Measurements from ENCODE around the gene NR1H3. TPM values are rescaled to one million over a fixed set of nuclear protein-coding genes. Genes with fewer than 3 reads are reported as not detected.

The NR1H3 gene
- polyA plus RNA-seq, 1 experiment = 21.9 TPM

DNA sequence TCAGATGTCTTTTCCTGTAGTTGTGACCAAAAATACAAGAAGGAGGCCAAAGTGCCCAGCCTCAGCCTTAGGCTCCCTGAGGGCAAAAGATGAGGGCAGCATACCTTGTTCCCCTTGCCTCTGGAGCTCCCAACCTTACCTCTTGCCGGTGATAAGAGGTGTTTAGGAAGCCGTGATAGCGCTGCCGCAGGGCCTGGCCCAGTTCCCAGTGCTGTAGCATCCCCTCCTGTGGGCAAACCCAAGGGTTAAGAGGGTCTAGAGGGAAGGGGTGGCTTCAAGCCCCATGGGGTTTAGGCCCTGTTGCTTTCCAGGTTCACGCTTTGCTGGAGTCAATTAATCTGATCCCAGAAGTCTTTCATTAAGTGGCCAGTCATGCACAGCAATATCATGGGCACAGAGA, 10.3 kb upstream of the NR1H3 start:
- H3K27me3 ChIP-seq (ENCODE audit: control insufficient read depth, insufficient read depth, low read length) = no peaks in the 10 kb centered on the region
- no peak for DNase-seq (ENCODE audit: low read depth, low spot score)
- H3K9me3 ChIP-seq (ENCODE audit: control insufficient read depth, insufficient read depth, low read length) = no peaks in the 10 kb centered on the region
- TF ChIP-seq, protein P1, sequence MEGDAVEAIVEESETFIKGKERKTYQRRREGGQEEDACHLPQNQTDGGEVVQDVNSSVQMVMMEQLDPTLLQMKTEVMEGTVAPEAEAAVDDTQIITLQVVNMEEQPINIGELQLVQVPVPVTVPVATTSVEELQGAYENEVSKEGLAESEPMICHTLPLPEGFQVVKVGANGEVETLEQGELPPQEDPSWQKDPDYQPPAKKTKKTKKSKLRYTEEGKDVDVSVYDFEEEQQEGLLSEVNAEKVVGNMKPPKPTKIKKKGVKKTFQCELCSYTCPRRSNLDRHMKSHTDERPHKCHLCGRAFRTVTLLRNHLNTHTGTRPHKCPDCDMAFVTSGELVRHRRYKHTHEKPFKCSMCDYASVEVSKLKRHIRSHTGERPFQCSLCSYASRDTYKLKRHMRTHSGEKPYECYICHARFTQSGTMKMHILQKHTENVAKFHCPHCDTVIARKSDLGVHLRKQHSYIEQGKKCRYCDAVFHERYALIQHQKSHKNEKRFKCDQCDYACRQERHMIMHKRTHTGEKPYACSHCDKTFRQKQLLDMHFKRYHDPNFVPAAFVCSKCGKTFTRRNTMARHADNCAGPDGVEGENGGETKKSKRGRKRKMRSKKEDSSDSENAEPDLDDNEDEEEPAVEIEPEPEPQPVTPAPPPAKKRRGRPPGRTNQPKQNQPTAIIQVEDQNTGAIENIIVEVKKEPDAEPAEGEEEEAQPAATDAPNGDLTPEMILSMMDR (IDR thresholded peaks at IDR 0.05; ENCODE audit: low read depth, low read length) = no peak
- H3K4me3 ChIP-seq (ENCODE audit: low read depth, low read length) = peak overlapping the region; percentile 0; the same call in 1 of the 2 replicates
- ChIA-PET POLR2A (interaction anchor here (1.9 kb wide), 1 partner anchor 10 kb away, joined by 19 read pairs; the partner anchor contains the start of gene NR1H3), CTCF (interaction anchor here (1.1 to 4.0 kb wide), 4 partner anchors 11 to 107 kb away, joined by 3 to 31 read pairs (median 8); partner anchors contain the start of gene NR1H3)
- no peak overlapping the region for H3K27ac ChIP-seq (ENCODE audit: low read depth, low read length)

DNA sequence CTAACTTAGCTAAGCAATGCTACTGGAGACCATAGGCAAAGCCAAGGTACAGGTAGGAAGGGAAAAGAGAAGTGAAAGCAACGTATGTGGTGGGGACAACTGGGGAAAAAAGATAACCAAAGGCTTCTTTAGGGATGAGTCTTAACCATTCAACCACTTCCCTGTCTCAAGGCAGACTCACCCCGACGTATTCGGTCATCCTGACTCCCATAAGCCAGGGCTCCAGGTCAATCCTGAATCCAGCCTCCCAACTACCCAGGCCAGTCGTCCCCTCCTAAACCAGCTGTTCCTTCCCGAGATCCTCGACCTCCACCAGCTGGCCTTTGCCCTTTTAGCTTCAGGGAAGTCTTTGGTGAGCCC, 9.5 kb upstream of the NR1H3 start:
- Histone ChIP-seq H3K4me3 (ENCODE audit: low read depth, low read length) (peak overlapping the region; percentile 97), H3K9me3 (ENCODE audit: control insufficient read depth, insufficient read depth, low read length) (no peaks in the 10 kb centered on the region), H3K27me3 (ENCODE audit: control insufficient read depth, insufficient read depth, low read length) (no peaks in the 10 kb centered on the region), H3K27ac (ENCODE audit: low read depth, low read length) (peak overlapping the region; percentile 77)
- POLR2A ChIA-PET = interaction anchor here (0.6 to 1.9 kb wide), 11 partner anchors 9 to 63 kb away, joined by 3 to 19 read pairs (median 4); partner anchors contain the start of genes DDB2 and NR1H3
- no peak for DNase-seq (ENCODE audit: low read depth, low spot score)
- TF ChIP-seq, protein P1 (IDR thresholded peaks at IDR 0.05; ENCODE audit: low read depth, low read length) = no peak
- CTCF ChIA-PET = interaction anchor here (0.8 to 4.0 kb wide), 7 partner anchors 10 to 126 kb away, joined by 3 to 31 read pairs (median 7); partner anchors contain the start of gene NR1H3

DNA sequence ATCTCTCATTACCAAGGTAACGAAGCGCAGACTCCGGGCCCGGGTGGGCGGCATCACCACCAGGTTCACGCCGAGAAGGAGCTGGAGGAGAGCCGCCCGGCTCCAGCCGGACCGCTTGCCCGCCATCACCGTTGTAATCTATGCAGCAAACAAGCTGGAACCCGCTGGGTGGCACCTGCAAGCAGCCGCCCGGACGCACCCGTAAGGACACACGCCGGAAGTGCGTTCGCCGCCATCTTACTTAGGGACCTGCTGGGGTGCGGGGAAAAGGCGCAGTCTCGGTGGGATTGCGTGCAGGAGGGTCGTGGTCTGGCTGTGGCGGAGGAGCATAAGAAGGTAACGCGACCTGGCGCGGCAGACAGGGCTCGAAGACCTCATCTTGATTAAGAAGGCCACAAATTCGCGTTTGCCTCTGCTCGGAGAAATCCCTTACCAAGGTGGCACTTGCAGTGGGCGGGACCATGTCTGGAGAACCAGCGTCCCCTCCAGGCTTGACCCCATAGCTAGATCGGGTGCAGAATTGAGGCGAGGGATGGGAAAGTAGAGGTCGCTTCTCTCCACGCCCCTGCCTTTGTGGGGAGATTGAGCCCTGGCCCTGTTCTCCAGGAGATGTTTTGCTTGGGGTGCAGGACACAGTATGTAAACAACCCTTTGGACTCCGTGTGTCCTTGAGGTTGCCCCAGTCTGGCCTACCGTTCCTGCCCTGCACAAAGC, 9.0 kb upstream of the NR1H3 start, which contains the start of gene ACP2:
ACP2 (minus strand) TSS at position 151 of the 714 bp plus-strand sequence; CDS start at position 126, 25 bp downstream.
- peak; percentile 72 for DNase-seq (ENCODE audit: low read depth, low spot score)
- H3K27ac ChIP-seq (ENCODE audit: low read depth, low read length) = peak within 1 kb of the TSS; percentile 77
- ChIA-PET CTCF (interaction anchor here (0.8 to 4.0 kb wide), 6 partner anchors 10 to 125 kb away, joined by 3 to 31 read pairs (median 7); partner anchors contain the start of gene NR1H3), POLR2A (interaction anchor here (0.6 to 1.9 kb wide), 11 partner anchors 9 to 64 kb away, joined by 3 to 19 read pairs (median 4); partner anchors contain the start of genes DDB2 and NR1H3)
- TF ChIP-seq, protein P1 (IDR thresholded peaks at IDR 0.05; ENCODE audit: low read depth, low read length) = peak; percentile 41
- H3K9me3 ChIP-seq (ENCODE audit: control insufficient read depth, insufficient read depth, low read length) = no peaks in the 10 kb centered on the region
- H3K4me3 ChIP-seq (ENCODE audit: low read depth, low read length) = peak within 1 kb of the TSS; percentile 97
- no peaks in the 10 kb centered on the region for H3K27me3 ChIP-seq (ENCODE audit: control insufficient read depth, insufficient read depth, low read length)

DNA sequence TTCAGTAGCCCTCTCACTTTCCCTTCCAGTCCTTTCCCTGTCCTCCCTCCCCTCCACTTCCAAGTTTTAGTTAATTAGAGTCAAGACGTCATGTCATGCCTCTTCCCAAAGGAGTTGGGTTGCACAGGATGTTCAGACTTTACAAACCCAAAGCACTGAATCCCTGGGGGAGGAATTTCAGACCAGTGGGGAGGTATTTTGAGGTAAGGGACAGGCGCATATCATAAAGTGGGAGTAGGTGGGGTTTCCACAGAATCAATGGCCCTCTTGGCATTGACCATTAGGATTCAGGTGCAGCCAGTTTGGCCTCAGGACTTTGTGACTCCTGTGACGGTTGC, 8.4 kb upstream of the NR1H3 start:
- TF ChIP-seq, protein P1 (IDR thresholded peaks at IDR 0.05; ENCODE audit: low read depth, low read length) = no peak
- Histone ChIP-seq H3K9me3 (ENCODE audit: control insufficient read depth, insufficient read depth, low read length) (no peaks in the 10 kb centered on the region), H3K4me3 (ENCODE audit: low read depth, low read length) (peak overlapping the region; percentile 97), H3K27ac (ENCODE audit: low read depth, low read length) (no peak overlapping the region), H3K27me3 (ENCODE audit: control insufficient read depth, insufficient read depth, low read length) (no peaks in the 10 kb centered on the region)
- POLR2A ChIA-PET = interaction anchor here (1.2 to 1.9 kb wide), 3 partner anchors 8 to 29 kb away, joined by 5 to 19 read pairs (median 6); partner anchors contain the start of gene NR1H3
- no peak for DNase-seq (ENCODE audit: low read depth, low spot score)
- CTCF ChIA-PET = interaction anchor here (1.0 to 4.0 kb wide), 5 partner anchors 9 to 125 kb away, joined by 3 to 31 read pairs (median 7); partner anchors contain the start of gene NR1H3

DNA sequence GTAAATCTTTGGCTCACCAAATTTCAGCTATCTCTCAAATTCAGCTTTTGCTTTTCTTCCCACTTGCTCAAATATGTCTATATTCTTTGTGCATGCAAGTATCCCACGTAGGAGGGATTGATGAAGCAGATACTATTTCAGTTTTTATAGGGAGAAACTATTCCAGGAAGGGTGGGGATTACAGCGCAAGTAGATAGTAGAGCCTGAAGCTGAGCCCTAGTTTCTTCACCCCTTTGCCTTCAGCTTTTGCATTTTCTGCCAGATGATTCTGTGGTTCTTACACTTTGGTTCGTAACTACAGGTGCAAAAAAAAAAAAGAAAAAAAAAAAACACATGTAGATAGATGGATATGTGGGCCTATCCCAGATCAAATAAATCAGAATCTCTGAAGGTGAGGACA, 6.0 kb upstream of the NR1H3 start:
- no peak overlapping the region for H3K27ac ChIP-seq (ENCODE audit: low read depth, low read length)
- H3K27me3 ChIP-seq (ENCODE audit: control insufficient read depth, insufficient read depth, low read length) = no peaks in the 10 kb centered on the region
- DNase-seq (ENCODE audit: low read depth, low spot score) = no peak
- TF ChIP-seq, protein P1 (IDR thresholded peaks at IDR 0.05; ENCODE audit: low read depth, low read length) = no peak
- ChIA-PET CTCF (interaction anchor here (1.0 kb wide), 1 partner anchor 8 kb away, joined by 3 read pairs; no protein-coding TSS in a partner anchor), POLR2A (no interaction called here)
- H3K4me3 ChIP-seq (ENCODE audit: low read depth, low read length) = no peak overlapping the region
- H3K9me3 ChIP-seq (ENCODE audit: control insufficient read depth, insufficient read depth, low read length) = no peaks in the 10 kb centered on the region
